HCT116 (cell line): ENCODE data around the gene CPNE4. TPM values are rescaled to one million over a fixed set of nuclear protein-coding genes. Genes with fewer than 3 reads are reported as not detected.

Experiments
- ATAC-seq: fragments of 200-7000 bp; cut with Tn5 transposase; 2 replicates; pipeline ENCODE4 v1.9.1; 2020; ENCODE audit warnings: mild to moderate bottlenecking, moderate library complexity
- BruUV-seq: library from RNA; stranded (reverse); fragments of 400-500 nt; replicated peaks from 2 replicates; lab custom pipeline; 2021; lab: Mats Ljungman, UMichigan
- CTCF ChIA-PET: fragments of 300-600 bp; sonication (Branson Sonifier 250); formaldehyde crosslinking; loops from one replicate; lab custom pipeline; 2021; ENCODE audit warnings: antibody characterized with exemption; lab: Charles Lee
- POLR2A ChIA-PET: fragments of 300-600, 350-600 bp; sonication (Branson Sonifier 250); formaldehyde crosslinking; loops from one replicate; lab custom pipeline; 2021; ENCODE audit warnings: antibody characterized with exemption; lab: Charles Lee
- RAD21 ChIA-PET, 2 experiments: fragments of 300-600 bp; sonication (Branson Sonifier 250); formaldehyde crosslinking; loops; one replicate each; lab custom pipeline; 2023; ENCODE audit warnings: low total read pairs in 2 of 2; ENCODE audit not compliant: uncharacterized antibody in 2 of 2, unreplicated experiment in 2 of 2, low non-redundant PET in 1 of 2; lab: Charles Lee
- DNase-seq: peaks from one replicate; pipeline ENCODE4 v3.0.0-alpha.2; 2010; ENCODE audit warnings: low read depth, low spot score
- H2AFZ ChIP-seq: fragments of 200-600 bp; shearing (Covaris generic), sonication (generic); 2 replicates; pipeline ENCODE4 v1.6.1; 2017; ENCODE audit warnings: low read depth, mixed run types, mixed read lengths, antibody characterized with exemption, low read length; ENCODE audit not compliant: poor library complexity, severe bottlenecking
- H3K27ac ChIP-seq: 2 replicates; pipeline ENCODE4 v1.5.1; 2012; ENCODE audit warnings: low read depth, low read length
- H3K27me3 ChIP-seq: fragments of 200-600 bp; sonication (generic); 2 replicates; pipeline ENCODE4 v1.6.1; 2016; ENCODE audit warnings: mixed run types, low read length, mixed read lengths; ENCODE audit not compliant: insufficient read depth
- H3K36me3 ChIP-seq, 2 experiments: fragments of 200-500 bp in 1 of 2; fragments of 200-600 bp in 1 of 2; sonication (Bioruptor generic) in 1 of 2; sonication (generic) in 1 of 2; 2 replicates each; pipeline versions ENCODE4 v1.5.1 to v1.6.1; 2014 to 2016; ENCODE audit warnings: low read length in 2 of 2, inconsistent platforms in 1 of 2, mixed read lengths in 1 of 2, mixed run types in 1 of 2; ENCODE audit not compliant: insufficient read depth in 2 of 2, control insufficient read depth in 1 of 2
- H3K4me1 ChIP-seq, 2 experiments: fragments of 200-600 bp in 1 of 2; sonication (generic) in 1 of 2; 2 replicates each; pipeline versions ENCODE4 v1.5.1 to v1.6.1; 2012 to 2017; ENCODE audit warnings: low read length in 2 of 2, inconsistent platforms in 1 of 2, mild to moderate bottlenecking in 1 of 2, mixed read lengths in 1 of 2, mixed run types in 1 of 2, moderate library complexity in 1 of 2; ENCODE audit not compliant: insufficient read depth in 2 of 2, control insufficient read depth in 1 of 2
- H3K4me2 ChIP-seq: fragments of 200-600 bp; sonication (generic); 2 replicates; pipeline ENCODE4 v1.6.1; 2017; ENCODE audit warnings: mixed run types, low read length, mixed read lengths
- H3K4me3 ChIP-seq, 2 experiments: fragments of 200-600 bp in 1 of 2; sonication (generic) in 1 of 2; replicated peaks in 1 of 2; 2 replicates each; pipeline ENCODE4 v1.5.1; 2011 to 2016; ENCODE audit warnings: low read length in 2 of 2, control low read depth in 1 of 2, low read depth in 1 of 2, mild to moderate bottlenecking in 1 of 2, mixed read lengths in 1 of 2, mixed run types in 1 of 2
- H3K79me2 ChIP-seq: fragments of 200-600 bp; sonication (generic); 2 replicates; pipeline ENCODE4 v1.6.1; 2017; ENCODE audit warnings: mild to moderate bottlenecking, mixed run types, low read length, moderate library complexity, mixed read lengths; ENCODE audit not compliant: insufficient read depth
- H3K9ac ChIP-seq: fragments of 200-600 bp; sonication (generic); 2 replicates; pipeline ENCODE4 v1.6.1; 2016; ENCODE audit warnings: low read length, mixed read lengths
- H3K9me2 ChIP-seq: fragments of 200-600 bp; sonication (generic), shearing (Covaris generic); 2 replicates; pipeline ENCODE4 v1.6.1; 2017; ENCODE audit warnings: mixed run types, mild to moderate bottlenecking, moderate library complexity; ENCODE audit not compliant: insufficient read depth
- H3K9me3 ChIP-seq, 2 experiments: fragments of 200-500 bp in 1 of 2; fragments of 200-600 bp in 1 of 2; sonication (Bioruptor generic) in 1 of 2; sonication (generic) in 1 of 2; 2 replicates each; pipeline ENCODE4 v1.6.1; 2014 to 2017; ENCODE audit warnings: low read length in 2 of 2, mixed read lengths in 2 of 2, inconsistent platforms in 1 of 2, low read depth in 1 of 2, mild to moderate bottlenecking in 1 of 2, mixed run types in 1 of 2, moderate library complexity in 1 of 2; ENCODE audit not compliant: control insufficient read depth in 1 of 2, insufficient read depth in 1 of 2
- H4K20me1 ChIP-seq: fragments of 200-600 bp; sonication (generic), shearing (Covaris generic); 2 replicates; pipeline ENCODE4 v1.6.1; 2017; ENCODE audit warnings: mixed run types, mild to moderate bottlenecking, moderate library complexity; ENCODE audit not compliant: insufficient read depth
- CBX3 ChIP-seq: IDR thresholded peaks from 2 replicates; pipeline ENCODE4 v1.6.1; 2012; ENCODE audit warnings: low read depth
- EGR1 ChIP-seq: IDR thresholded peaks from 2 replicates; pipeline ENCODE4 v1.6.1; 2012; ENCODE audit warnings: low read depth
- EZH2 ChIP-seq: fragments of 200-600 bp; sonication (generic); IDR thresholded peaks from 2 replicates; pipeline ENCODE4 v1.6.1; 2017; ENCODE audit warnings: antibody characterized with exemption, mixed run types
- EZH2phosphoT487 ChIP-seq: fragments of 200-600 bp; IDR thresholded peaks from 2 replicates; pipeline ENCODE4 v1.6.1; 2018; ENCODE audit warnings: antibody characterized with exemption, borderline replicate concordance
- POLR2AphosphoS5 ChIP-seq: IDR thresholded peaks from 2 replicates; pipeline ENCODE4 v1.6.1; 2011; ENCODE audit warnings: mild to moderate bottlenecking, low read depth, low read length, moderate library complexity
- SRF ChIP-seq: IDR thresholded peaks from 2 replicates; pipeline ENCODE4 v1.6.1; 2012; ENCODE audit warnings: low read depth
- ZNF274 ChIP-seq: fragments of 200-500 bp; sonication (Bioruptor generic); IDR thresholded peaks from 2 replicates; pipeline ENCODE4 v1.6.1; 2014; ENCODE audit warnings: mild to moderate bottlenecking, low read depth, low read length, inconsistent platforms
- intact Hi-C: fragments of 100-400 bp; cut with micrococcal nuclease; formaldehyde crosslinking; loops from 2 replicates; pipeline ENCODE4 v1.10.0; 2022
- total RNA-seq: library from RNA; stranded (reverse); gene quantifications from one replicate; pipeline ENCODE4 v1.2.1, GENCODE V29; 2021; ENCODE audit not compliant: unreplicated experiment
- TF ChIP-seq, protein P1 (sequence below): IDR thresholded peaks from 2 replicates; pipeline ENCODE4 v1.6.1; 2012; ENCODE audit warnings: low read depth

CPNE4 gene
- total RNA-seq, 1 experiment from 2014 or later = not detected

DNA sequence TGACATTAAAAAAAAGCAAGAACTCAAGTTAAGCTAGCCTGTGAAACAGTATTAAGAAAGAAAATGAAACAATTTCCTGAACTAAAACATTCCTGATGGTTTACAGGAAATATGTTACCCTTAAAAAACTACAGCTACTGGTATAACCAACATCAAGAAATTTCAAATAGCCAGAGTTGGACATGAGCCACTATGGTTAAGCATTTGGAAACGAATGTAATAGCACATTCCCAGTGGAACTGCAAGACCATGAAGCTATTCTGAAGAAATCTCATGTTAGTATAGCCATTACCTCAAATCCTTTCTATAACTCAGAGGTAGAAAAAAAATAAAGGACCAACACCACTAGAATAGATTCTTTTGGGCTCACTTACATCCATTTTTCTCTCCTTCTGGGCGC, 30.2 kb downstream of the CPNE4 start:
- RAD21 ChIA-PET = no interaction called here
- H3K4me2 ChIP-seq = no peak overlapping the region
- H2AFZ ChIP-seq = no peak overlapping the region
- no peaks in the 10 kb centered on the region for H3K9me2 ChIP-seq
- no peaks in the 10 kb centered on the region for H3K9me3 ChIP-seq
- no peaks in the 10 kb centered on the region for H4K20me1 ChIP-seq
- POLR2A ChIA-PET = no interaction called here
- DNase-seq (no peak), ATAC-seq (no peak)
- no peaks in the 10 kb centered on the region for H3K4me1 ChIP-seq
- intact Hi-C loops = no loop called here
- H3K4me3 ChIP-seq = no peak overlapping the region
- TF ChIP-seq EGR1 (no peak), CBX3 (no peak), POLR2AphosphoS5 (no peak), ZNF274 (no peak), SRF (no peak), EZH2 (no peak), EZH2phosphoT487 (no peak)
- TF ChIP-seq, protein P1, sequence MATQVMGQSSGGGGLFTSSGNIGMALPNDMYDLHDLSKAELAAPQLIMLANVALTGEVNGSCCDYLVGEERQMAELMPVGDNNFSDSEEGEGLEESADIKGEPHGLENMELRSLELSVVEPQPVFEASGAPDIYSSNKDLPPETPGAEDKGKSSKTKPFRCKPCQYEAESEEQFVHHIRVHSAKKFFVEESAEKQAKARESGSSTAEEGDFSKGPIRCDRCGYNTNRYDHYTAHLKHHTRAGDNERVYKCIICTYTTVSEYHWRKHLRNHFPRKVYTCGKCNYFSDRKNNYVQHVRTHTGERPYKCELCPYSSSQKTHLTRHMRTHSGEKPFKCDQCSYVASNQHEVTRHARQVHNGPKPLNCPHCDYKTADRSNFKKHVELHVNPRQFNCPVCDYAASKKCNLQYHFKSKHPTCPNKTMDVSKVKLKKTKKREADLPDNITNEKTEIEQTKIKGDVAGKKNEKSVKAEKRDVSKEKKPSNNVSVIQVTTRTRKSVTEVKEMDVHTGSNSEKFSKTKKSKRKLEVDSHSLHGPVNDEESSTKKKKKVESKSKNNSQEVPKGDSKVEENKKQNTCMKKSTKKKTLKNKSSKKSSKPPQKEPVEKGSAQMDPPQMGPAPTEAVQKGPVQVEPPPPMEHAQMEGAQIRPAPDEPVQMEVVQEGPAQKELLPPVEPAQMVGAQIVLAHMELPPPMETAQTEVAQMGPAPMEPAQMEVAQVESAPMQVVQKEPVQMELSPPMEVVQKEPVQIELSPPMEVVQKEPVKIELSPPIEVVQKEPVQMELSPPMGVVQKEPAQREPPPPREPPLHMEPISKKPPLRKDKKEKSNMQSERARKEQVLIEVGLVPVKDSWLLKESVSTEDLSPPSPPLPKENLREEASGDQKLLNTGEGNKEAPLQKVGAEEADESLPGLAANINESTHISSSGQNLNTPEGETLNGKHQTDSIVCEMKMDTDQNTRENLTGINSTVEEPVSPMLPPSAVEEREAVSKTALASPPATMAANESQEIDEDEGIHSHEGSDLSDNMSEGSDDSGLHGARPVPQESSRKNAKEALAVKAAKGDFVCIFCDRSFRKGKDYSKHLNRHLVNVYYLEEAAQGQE = no peak
- peaks cover 4% of the 10 kb centered on the region; the same call in 1 of the 2 replicates for H3K27me3 ChIP-seq
- CTCF ChIA-PET = no interaction called here
- BruUV-seq = no TSS peak
- no peak overlapping the region for H3K9ac ChIP-seq
- no peaks in the 10 kb centered on the region for H3K79me2 ChIP-seq
- no peak overlapping the region for H3K27ac ChIP-seq
- H3K36me3 ChIP-seq = no peaks in the 10 kb centered on the region
